ENCODE data around the gene NAPA.
A peak's percentile ranks its signal among the peaks of the same experiment; 100 is the strongest.

NAPA gene

DNA sequence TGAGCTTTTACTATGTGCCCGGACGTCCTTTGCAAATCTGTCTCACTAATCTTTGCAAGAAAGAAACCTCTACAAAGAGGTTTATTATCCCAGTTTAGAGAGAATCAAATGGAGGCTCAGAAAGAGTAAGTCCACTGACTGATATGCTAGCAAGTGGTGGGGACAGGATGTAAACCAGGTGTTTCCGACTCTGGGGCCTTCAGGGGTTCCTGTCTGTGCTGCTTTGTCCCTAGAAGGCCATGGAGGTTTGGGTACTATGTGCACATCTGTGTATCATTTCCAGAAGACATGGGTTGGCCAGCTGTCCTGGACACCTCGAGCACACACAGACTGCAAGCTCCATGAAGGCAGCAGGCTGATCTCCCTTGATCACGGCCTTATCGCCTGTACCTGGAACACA, 29.7 kb downstream of the NAPA start:
- DNase-seq, result no peak

DNA sequence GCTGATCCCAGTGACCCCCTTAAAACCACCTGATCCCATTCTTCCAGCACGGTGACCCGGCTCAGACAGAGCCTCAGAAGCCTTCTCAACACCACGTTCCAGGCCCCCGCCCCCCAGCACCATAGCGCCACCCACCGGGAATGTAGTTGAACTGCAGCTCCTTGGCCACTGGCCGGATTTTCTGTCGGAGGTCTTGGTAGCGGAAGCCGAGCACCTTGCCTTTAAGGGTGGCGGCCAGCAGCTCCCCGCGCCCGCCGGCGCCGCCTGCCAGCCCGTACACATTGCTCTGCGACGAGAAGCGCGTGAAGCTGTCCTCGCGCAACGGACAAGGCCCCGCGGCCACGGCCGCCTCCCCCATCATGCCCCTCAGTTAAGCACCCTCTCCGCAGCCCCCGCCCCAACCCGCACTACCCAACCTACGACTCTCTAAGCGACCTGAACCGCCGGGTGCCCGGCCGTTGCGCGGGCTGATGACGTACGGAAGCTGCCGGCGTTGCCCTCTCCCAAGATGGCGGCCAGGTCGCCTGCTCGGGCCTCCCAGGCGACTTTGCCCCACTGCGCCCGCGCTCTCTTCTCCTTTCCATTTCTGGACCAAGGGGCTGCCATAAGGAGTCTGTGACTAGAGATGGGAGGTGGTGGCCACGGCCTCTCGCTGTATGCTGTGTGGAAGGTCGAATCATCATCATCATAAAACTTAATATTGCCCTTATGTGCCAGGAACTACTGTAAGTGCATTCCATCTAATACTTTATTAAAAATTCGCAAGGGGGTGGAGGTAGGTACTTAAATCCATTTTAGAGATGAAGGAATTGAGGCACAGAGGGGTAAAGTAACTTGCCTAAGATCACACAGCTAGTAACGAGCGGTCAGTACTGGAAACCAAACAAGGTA, 30.8 kb downstream of the NAPA start, which contains the start of gene KPTN:
KPTN (minus strand) TSS at position 420 of the 891 bp plus-strand sequence; CDS start at position 361, 59 bp downstream.
- peak; percentile 94 for DNase-seq

DNA sequence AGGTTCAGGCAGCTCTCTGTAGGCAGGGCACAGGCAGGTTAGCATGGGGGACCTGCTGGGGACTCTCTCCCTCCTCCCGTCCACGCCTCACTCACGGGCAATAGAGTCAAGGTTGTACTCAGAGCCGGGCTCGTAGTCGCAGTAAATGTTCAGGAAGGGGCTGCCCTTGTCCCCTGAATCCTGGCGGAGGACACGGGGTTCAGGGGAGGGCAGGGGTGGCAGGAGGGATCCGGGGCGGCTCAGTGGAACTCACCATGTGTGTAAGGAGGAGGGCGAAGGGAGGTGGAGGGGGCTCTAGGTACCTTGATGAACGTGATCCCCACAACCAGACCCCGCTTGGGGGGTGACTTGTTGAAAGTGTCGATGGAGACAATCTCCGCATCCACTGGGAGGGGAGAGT, 31.7 kb downstream of the NAPA start:
- no peak for DNase-seq

DNA sequence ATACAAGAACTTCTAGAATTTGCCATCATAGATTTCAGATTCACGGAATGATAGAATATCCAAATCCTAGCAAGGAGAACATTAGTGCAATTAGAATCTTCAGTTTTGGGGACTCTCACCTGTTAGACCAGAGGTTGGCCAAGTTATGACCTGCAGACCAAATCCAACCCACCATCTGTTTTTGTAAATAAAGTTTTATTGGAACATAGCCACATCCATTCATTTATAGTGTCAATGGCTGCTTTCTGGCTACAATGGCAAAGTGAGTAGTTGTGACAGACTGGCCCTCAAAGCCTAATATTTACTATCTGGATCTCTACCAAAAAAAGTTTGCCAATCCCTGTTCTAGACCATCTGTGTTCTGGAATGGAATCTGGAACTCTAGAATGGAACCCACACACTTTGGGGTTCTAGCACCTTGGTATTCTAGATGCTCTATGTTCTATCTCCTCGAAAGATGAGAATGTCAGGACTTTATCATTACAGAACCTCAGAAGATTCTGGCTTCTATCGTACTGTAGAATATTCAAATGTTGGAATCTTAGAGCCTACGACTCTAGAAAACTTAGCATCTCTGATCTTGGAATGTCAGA, 33.3 kb downstream of the NAPA start:
- no peak for DNase-seq

DNA sequence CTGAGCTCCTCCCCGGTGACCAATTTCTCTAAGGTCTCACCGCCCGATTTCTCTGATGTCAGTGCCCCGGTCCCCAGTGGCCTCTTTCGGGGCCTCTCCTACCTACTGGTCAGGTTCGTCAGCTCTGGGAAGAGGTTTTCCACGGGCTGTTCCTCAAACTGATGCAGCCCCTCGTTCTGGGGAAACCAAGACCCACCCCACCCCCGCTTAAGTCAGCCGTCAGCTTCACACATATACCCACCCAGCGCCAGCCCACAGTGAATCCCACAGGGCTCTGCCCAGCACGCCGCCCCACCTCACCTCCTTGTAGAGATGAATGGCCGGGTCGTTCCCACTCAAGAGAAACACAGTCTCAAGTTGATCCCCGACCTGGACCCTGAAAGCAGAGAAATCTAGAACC, 34.2 kb downstream of the NAPA start:
- no peak for DNase-seq

DNA sequence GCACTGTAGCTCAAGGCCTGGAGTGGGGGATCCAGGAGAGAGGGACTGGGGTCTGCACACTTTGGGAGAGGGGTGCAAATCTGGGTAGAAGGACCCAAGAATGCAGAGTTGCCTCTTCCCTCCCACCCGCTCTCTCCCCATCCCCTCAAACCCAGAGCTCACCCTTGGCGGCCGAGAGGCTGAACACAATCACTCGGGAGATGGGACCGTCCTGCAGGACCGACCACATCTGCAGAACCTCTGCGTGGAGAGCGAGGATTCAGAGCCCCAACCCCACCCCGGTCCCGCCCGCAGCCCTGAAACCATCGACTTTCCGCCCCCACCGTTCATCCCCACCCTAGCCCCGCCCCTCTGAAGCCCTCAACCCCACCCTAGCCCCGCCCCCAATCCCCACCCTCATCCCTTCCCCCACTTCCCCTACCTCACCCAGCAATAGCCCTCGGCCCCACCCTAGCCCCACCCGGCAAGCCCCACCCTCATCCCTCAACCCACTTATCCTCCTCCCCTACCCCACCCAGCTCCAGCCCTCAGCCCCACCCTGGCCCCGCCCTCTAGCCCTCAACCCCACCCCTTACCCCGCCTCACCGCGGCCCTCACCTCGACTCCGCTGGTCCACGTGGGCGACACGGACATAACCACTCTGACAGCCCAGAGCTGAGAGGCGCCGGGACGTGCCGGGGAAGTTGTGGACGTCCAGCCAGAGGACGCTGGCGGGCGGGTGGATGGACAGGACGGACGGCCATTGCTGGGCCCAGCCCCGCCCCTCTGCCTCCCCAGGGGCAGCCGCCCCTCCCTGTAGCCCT, 35.0 kb downstream of the NAPA start:
- DNase-seq, result no peak

DNA sequence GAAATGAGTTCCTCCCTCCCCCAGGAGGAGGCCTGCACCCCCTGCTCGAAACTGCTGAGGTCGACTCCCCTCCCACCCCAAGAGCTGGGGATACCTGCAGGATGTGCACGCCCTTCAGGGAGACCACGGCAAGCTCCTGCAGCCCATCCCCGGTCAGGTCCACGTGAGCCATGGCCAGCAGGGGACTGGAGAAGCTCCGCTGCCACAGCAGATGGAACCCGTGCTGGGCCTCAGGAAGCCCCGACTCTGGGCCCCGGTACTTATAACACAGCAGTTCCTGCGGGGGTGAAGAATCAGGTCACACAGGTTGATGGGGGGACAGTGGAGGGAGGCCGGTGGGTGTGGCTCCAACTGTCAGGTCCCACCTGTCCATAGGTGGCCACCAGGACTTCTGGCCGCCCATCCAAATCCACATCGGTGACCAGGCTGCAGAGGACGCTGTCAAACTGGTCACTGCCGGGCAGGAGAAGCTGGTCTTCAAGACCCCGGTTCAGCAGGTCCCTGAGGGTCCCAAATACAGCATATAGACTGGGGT, 38.4 kb downstream of the NAPA start:
- DNase-seq, result no peak

DNA sequence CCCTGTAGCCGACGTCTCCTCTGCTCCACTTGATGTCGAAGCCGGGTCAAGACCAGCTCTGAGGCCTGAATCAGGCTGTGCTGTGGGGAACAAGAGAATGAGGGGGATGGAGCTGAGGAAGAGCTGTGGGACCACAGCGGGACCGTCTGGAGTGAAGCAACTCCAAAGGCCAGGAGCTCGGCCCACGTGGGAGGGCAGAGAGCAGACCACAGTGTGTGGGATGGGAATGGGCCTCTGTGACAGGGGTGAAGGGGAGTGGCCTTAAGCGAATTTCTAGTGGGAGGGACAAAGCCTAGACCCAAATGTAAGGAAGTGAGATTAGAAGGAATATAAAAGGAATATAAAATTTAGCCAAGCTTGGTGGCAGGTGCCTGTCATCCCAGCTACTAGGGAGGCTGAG, 39.4 kb downstream of the NAPA start:
- DNase-seq, result no peak

DNA sequence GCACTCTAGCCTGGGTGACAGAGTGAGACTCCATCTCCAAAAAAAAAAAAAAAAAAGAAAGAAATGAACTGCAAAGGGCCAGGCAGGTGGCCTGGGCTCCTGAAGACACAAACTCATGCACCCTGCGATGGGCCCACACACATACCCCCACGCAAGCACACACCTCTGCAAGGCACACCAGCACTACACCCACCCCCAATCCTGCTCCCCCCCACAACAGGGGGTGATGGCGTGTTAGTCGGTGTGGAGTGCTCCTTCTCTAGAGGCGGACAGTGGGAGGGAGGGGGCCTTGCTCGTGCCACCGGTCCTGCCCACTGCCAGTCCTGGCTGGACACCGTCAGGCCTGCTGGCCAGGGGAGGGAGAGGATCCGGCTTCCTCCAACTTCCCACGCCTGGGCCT, 41.5 kb downstream of the NAPA start:
- DNase-seq, result no peak

DNA sequence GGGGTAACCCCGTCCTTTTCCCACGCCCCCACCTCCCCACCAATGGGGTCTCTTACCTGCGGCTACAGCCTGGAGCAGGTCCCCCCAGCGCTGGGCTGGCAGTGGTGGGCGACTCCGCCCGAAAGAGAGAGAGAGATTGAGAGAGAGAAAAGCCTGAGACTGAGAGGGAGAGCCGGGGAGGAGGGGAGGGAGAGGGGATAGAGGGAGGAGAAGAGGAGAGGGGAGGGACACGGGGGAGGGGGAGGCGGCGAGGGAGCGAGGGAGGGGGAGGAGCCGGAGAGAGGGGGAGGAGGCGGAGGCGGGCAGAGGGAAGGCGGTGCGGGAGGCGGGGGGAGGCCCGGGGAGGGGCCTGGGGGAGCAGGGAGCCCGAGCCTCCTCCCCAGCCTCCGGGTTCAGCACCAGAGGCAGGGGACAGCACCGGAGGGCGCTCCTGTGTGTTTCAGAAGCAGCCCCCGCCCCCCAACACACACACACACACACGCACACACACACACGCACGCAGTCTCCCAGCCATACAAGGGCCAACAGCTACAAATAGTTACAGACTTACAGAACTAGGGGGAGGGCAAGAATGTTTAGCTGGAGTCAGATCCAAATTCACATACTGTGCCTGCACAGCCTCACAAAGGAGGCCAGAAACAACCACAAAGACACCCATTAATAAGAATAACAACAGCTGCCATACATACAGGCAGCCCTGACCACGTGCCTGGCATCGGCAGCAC, 43.0 kb downstream of the NAPA start, which contains the start of gene SLC8A2:
SLC8A2 (minus strand) TSS at position 161 of the 725 bp plus-strand sequence. CDS start 5,490 bp downstream, outside the sequence.
- peak; percentile 68 for DNase-seq

DNA sequence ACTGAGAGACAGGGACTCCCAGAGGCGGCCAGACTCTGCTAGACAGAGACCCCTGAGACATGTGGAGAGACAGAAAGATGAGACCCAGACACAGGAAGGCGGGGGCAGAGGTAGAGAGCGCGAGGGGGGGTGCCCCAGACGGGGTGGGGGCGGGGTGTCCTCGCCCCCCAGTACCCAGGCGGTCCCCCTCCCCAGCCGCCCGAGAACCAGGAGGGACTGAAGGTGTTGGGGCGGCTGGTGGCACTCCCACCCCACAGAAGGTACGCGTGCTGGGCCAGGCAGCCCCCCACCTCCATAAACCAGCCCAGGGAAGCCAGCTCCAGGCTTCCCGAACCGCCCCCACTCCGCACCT, 43.5 kb downstream of the NAPA start:
- no peak for DNase-seq

DNA sequence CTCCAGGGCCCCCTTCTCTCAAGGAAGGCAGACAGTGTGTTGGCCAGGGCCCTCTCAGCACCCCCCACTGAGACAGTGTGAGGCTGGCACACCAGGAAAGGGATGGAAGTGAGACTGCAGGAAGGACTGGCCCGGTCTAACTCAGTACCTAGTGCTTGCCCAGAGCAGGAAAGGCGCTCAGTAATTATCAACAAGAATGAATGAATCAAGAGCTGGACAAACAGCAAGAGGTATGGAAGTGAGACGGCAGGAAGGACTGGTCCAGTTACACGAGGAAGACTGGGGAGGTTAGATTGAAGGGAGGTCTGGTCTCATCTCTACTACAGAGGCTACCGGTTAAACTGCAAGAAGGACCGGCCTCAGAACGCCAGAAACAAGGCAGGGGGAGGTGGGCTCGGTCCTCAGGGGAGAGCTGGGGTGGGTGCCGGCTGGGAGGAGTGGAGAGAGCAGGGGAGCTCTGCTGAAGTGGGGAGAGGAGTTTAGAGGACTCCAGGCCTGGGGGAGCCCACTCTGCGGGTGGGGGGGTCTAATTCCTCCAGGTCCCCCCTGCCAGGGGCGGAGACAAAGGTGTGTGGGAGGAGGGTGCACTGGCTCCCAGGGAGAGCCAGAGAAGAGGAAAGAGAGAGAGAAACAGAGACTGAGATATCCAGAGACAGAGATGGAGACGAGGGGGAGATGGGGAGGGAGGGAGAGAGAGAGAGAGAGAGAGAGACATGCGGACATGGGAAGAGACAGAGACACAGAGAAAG, 44.2 kb downstream of the NAPA start:
- DNase-seq, result no peak

DNA sequence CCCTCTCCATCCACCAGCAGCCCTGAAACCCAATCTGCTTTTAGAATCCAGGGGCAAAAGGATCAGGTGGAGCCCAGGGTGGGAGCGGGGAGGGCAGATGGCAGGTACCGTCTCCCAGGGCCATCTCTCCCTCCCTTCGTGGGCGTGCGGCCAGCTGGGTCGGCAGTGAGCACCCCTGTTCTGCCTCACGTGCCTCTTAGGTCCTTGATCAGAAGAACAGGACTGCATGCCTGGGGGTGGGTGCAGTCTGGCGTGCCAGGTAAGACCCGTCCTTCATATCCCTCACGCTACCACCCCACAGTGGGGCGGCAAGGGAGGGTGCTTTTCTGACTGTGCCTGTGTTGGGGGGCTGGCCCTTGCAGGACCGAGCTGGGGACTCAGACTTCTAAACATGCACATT, 45.1 kb downstream of the NAPA start:
- no peak for DNase-seq

DNA sequence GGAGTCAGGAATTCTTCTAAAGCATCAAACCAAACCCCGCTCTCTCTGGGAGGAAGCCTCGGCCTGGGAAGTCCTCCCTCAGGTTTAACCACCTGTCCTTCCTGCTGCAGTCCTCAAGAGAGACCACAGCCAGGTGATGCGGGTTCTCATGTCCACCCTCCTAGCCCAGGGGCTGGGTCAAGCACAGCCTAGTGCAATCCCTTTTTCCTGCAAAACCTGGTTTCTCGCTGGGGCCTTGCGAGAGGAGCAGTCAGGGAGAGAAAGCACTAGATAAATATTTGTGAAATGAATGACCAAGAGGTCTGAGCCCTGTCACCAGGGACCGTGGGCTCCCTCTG, 45.5 kb downstream of the NAPA start:
- no peak for DNase-seq

DNA sequence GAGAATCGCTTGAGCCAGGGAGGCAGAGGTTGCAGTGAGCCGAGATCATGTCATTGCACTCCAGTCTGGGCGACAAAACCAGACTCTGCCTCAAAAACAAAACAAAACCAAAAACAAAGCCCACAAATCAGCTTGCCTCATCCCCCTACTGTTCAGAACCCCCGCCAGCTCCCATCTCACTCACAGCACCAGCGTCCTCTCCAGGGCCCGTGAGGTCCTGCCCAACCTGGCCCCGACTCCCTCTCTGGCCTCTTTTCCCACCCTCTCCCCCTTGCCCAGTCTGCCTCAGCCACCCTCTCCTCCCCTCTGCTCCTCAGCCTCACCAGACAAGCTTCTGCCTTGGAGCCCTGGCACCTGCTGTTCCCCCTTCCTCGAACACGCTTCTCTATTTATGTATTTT, 46.9 kb downstream of the NAPA start:
- no peak for DNase-seq

DNA sequence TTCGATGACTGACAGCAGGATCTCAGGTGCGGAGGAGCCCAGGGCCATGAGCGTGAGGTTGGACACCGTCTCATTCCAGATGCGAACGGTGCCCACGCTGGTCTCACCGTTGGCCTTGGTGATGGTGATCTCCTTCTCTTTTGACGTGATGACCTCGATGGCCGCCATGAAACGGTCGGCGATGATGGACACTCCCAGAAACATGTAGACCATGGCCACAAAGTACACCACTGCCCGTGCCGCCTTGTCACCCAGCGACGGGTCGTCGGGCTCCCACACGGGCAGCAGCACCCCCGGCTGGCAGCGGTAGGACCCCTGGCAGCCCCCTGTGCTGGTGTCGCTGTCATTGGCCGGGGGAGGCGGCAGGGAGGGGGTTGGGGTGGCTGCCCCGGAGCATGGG, 48.9 kb downstream of the NAPA start:
- DNase-seq, result no peak

DNA sequence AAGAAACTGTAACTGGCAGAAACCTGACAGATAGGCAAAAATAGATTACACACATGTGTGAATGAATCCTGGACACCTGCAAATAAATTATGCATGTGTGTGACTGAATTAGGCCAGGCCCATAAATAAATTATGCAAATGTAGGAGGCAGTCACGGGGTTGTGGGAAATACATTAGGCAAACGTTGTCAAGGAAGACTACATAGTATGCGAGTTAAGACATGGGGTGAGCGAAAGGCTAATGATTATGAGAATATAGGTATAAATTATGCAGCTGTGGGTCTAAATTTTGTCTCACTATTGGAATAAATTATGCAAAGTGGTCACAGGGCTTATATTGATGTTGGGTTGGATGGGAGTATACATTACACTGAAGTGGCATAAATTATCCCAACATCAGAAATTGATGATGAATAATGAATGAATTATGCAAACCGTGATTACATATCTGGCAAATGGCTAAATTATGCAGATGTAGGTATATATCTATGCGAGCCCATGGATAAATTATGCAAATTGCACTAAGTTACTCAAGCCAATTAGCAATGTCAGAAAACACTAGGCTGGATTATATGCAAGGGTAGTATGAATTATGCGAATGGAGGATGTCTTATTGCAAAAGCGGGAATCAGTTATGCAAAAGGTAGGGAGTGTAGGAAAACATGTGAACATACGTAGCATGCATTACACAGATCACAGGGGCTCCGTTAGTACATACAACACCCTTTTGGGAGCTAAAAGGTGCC, 50.0 kb downstream of the NAPA start:
- DNase-seq, result no peak

DNA sequence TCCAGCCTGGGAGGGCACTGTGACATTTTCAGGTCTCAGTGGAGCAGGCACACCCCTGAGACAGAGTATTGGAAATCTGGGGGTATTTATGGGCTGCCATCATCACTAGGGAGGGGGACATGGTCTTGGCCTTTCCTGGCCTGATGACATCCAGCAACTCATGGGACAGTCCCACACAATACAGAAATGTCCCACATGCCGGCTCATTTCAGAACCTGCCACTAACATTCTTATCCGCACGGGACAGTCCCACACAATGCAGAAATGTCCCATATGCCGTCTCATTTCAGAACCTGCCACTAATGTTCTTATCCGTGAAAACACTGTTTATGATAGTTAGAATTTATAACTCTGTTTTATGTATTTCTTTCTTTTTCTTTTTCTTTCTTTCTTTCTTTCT, 53.0 kb downstream of the NAPA start:
- DNase-seq, result no peak

DNA sequence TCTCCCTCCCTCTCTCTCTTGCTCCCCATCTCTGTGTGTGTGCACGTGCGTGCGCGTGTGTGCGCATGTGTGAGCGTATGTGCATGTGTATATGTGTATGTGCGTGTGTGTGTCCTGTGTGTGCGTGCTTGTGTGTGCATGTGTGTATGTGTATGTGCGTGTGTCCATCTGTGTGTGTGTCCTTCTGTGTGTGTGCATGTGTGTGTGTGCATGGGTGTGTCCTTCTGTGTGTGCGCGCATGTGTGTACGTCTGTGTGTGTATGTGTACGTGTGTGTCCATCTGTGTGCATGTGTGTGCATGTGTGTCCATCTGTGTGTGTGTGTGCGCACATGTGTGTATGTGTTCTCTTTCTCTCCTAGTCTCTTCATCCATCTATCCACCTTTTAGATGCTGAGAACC, 55.4 kb downstream of the NAPA start:
- no peak for DNase-seq

DNA sequence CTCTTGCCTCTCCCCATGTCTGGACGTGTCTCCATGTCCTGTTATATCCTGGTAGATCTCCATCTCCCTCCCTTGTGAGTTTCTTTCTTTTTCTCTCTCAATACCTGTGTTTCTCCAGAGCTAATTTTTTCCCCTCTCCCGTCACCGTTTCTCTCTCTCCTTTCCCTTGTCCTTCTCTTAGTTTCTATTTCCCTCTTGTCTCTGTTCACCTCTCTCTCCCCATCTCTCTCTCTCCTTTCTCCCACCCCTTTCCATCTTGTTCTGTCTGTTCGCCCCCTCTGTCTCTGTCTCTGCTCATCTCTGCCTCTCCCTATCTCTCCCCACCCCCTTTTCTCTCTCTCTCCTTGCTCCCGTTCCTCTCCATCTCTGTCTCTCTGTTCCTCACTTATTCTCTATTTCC, 56.2 kb downstream of the NAPA start:
- no peak for DNase-seq

DNA sequence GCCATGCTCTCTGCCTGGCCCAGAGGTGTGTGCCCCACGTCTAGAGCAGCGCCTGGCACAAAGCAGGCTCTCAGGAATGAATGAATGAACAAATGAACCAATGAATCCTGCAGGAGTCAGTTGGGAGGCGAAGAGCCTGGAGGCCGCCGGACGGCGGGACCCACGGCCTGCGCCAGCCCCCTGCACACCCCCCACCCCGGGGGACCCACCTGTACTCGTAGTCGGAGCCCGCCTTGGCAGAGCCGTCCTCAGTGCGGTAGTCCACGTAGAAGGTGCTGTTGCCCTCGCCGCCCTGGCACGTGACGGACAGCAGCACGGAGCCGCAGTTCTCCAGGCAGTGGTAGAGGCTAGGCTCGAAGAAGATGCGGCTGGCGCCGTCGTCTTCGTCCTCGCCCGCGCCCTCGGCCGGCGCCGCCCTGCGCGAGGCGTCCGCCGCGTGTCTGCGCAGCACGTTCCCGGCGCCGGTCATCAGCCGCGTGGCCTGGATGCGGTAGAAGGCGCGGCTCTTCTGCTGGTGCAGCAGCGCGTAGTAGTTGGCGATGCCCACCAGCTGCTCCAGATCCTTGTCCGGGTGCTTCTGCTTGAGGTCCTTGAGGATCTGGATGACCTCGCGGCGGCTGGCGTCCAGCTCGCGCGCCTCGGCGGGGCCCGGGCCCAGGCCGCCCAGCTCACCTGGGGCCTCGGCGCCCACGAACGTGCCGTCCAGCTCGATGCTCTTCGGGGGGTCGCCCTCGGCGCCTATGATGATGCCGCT, 58.0 kb downstream of the NAPA start:
- DNase-seq, result no peak

All from activated CD4-positive, alpha-beta T cell treated with anti-CD3 and anti-CD28 coated beads for 48 hours (primary cell).